Astrocyte (in vitro differentiated cells and primary cell): ENCODE data around the gene RNFT2. TPM values are rescaled to one million over a fixed set of nuclear protein-coding genes. Genes with fewer than 3 reads are reported as not detected.

ENCODE experiments used
- DNase-seq: peaks from one replicate; pipeline ENCODE4 v3.0.0-alpha.2; 2010; ENCODE audit warnings: low read depth
- FAIRE-seq: peaks from 2 replicates; lab custom pipeline; 2011; peaks lifted over from hg19 to GRCh38; lab: Jason Lieb, UNC
- H2AFZ ChIP-seq: 2 replicates; pipeline ENCODE4 v1.6.0; 2012; ENCODE audit warnings: low read depth, low read length, inconsistent platforms
- H3K27ac ChIP-seq: 2 replicates; pipeline ENCODE4 v1.5.1; 2011; ENCODE audit warnings: low read depth, low read length, inconsistent platforms
- H3K27me3 ChIP-seq: 2 replicates; pipeline ENCODE4 v1.6.0; 2011; ENCODE audit warnings: low read length, inconsistent platforms; ENCODE audit not compliant: insufficient read depth
- H3K36me3 ChIP-seq: 2 replicates; pipeline ENCODE4 v1.5.1; 2011; ENCODE audit warnings: low read length, inconsistent platforms; ENCODE audit not compliant: insufficient read depth
- H3K4me1 ChIP-seq: 2 replicates; pipeline ENCODE4 v1.5.1; 2011; ENCODE audit warnings: low read length, inconsistent platforms; ENCODE audit not compliant: insufficient read depth
- H3K4me2 ChIP-seq: 2 replicates; pipeline ENCODE4 v1.6.0; 2012; ENCODE audit warnings: low read length, inconsistent platforms
- H3K4me3 ChIP-seq: 2 replicates; pipeline ENCODE4 v1.5.1; 2011; ENCODE audit warnings: low read depth, mild to moderate bottlenecking, low read length, inconsistent platforms; ENCODE audit not compliant: insufficient read depth
- H3K79me2 ChIP-seq: 2 replicates; pipeline ENCODE4 v1.6.0; 2012; ENCODE audit warnings: mild to moderate bottlenecking, low read length, inconsistent platforms; ENCODE audit not compliant: insufficient read depth
- H3K9ac ChIP-seq: 2 replicates; pipeline ENCODE4 v1.6.0; 2012; ENCODE audit warnings: mild to moderate bottlenecking, low read length, inconsistent platforms
- H3K9me3 ChIP-seq: 2 replicates; pipeline ENCODE4 v1.5.1; 2012; ENCODE audit warnings: low read depth, mild to moderate bottlenecking, low read length, inconsistent platforms; ENCODE audit not compliant: insufficient read depth
- H4K20me1 ChIP-seq: 2 replicates; pipeline ENCODE4 v1.6.0; 2012; ENCODE audit warnings: low read length, inconsistent platforms; ENCODE audit not compliant: insufficient read depth
- H3K27ac Mint-ChIP-seq: one replicate; pipeline ENCODE4 v1.8.0; 2021; ENCODE audit warnings: mild to moderate bottlenecking, mixed read lengths; ENCODE audit not compliant: unreplicated experiment
- H3K27me3 Mint-ChIP-seq: one replicate; pipeline ENCODE4 v1.8.0; 2021; ENCODE audit warnings: low read depth, mixed read lengths; ENCODE audit not compliant: unreplicated experiment
- H3K36me3 Mint-ChIP-seq: one replicate; pipeline ENCODE4 v1.8.0; 2021; ENCODE audit warnings: low read depth, mixed read lengths; ENCODE audit not compliant: unreplicated experiment
- H3K4me1 Mint-ChIP-seq: one replicate; pipeline ENCODE4 v1.8.0; 2021; ENCODE audit warnings: low read depth, mixed read lengths; ENCODE audit not compliant: unreplicated experiment
- H3K4me3 Mint-ChIP-seq: one replicate; pipeline ENCODE4 v1.8.0; 2021; ENCODE audit warnings: mild to moderate bottlenecking, moderate library complexity, mixed read lengths; ENCODE audit not compliant: unreplicated experiment
- H3K9me3 Mint-ChIP-seq: one replicate; pipeline ENCODE4 v1.8.0; 2021; ENCODE audit warnings: mild to moderate bottlenecking, mixed read lengths; ENCODE audit not compliant: unreplicated experiment
- EZH2 ChIP-seq: IDR thresholded peaks from 2 replicates; pipeline ENCODE4 v1.6.1; 2012; ENCODE audit warnings: mild to moderate bottlenecking, low read length, inconsistent platforms; ENCODE audit not compliant: insufficient read depth
- total RNA-seq: library from RNA; stranded (reverse); gene quantifications from 2 replicates; pipeline ENCODE4 v1.2.1, GENCODE V29; 2021
- TF ChIP-seq, protein P1 (sequence below): IDR thresholded peaks from 2 replicates; pipeline ENCODE4 v1.5.1; 2011; ENCODE audit warnings: low read depth, mild to moderate bottlenecking, inconsistent platforms, low read length, moderate library complexity; ENCODE audit not compliant: insufficient read depth

Gene RNFT2
- total RNA-seq, 1 donor from 2014 or later, result 8.9 TPM

DNA sequence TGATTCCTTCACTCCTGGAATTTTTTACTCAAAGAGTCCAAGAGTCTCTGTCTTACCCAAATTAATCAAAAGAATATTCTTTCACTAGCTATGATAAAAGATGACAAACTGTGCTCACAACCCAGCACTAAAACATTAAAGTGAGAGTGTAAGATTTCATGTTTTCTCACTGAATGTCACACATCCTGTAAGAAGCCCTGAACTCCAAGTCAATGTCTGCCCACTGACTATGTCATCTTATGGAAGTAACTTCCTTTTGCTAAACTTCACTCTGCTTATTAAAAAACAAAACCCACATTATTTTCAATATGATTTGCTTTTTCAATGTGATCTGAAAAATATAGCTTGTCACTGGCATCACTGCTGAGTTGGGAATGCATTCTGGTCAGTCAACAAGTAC, 15.9 kb upstream of the RNFT2 start:
- Histone ChIP-seq H3K9ac (no peak overlapping the region), H4K20me1 (peaks cover 60% of the 10 kb centered on the region), H2AFZ (no peak overlapping the region), H3K9me3 (no peaks in the 10 kb centered on the region), H3K27me3 (no peaks in the 10 kb centered on the region), H3K27ac (no peak overlapping the region), H3K79me2 (peaks cover 26% of the 10 kb centered on the region), H3K4me3 (no peak overlapping the region), H3K36me3 (no peaks in the 10 kb centered on the region), H3K4me2 (no peak overlapping the region), H3K4me1 (peaks cover 29% of the 10 kb centered on the region)
- no peak for FAIRE-seq
- peaks cover 16% of the 10 kb centered on the region for H3K36me3 Mint-ChIP-seq
- no peak overlapping the region for H3K4me3 Mint-ChIP-seq
- TF ChIP-seq EZH2, result no peak
- TF ChIP-seq, protein P1, sequence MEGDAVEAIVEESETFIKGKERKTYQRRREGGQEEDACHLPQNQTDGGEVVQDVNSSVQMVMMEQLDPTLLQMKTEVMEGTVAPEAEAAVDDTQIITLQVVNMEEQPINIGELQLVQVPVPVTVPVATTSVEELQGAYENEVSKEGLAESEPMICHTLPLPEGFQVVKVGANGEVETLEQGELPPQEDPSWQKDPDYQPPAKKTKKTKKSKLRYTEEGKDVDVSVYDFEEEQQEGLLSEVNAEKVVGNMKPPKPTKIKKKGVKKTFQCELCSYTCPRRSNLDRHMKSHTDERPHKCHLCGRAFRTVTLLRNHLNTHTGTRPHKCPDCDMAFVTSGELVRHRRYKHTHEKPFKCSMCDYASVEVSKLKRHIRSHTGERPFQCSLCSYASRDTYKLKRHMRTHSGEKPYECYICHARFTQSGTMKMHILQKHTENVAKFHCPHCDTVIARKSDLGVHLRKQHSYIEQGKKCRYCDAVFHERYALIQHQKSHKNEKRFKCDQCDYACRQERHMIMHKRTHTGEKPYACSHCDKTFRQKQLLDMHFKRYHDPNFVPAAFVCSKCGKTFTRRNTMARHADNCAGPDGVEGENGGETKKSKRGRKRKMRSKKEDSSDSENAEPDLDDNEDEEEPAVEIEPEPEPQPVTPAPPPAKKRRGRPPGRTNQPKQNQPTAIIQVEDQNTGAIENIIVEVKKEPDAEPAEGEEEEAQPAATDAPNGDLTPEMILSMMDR, result no peak
- H3K27me3 Mint-ChIP-seq, result no peaks in the 10 kb centered on the region
- H3K27ac Mint-ChIP-seq, result no peak overlapping the region
- no peak for DNase-seq
- H3K9me3 Mint-ChIP-seq, result no peaks in the 10 kb centered on the region
- peaks cover 14% of the 10 kb centered on the region for H3K4me1 Mint-ChIP-seq

DNA sequence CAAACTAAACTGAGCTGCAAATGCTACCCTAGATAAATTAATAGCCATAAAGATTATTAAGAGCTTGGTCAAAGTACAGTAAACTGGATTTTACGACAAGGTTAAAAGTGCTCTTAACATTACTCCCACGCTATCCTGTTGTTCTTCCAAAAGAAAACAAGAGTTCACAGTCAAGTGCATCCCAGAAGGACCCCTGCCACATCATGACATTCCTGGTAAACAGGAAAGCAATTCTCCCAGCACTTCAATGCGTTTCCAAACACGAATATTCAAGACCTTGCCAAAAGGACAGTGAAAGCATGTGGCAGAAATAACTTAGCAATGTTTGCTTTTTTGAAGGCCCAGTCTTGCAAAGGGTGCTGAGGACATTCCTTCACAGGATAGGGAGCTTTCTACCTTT, 11.4 kb upstream of the RNFT2 start:
- Histone ChIP-seq H3K4me3 (no peak overlapping the region), H4K20me1 (peaks cover 51% of the 10 kb centered on the region), H3K27ac (no peak overlapping the region), H3K9me3 (no peaks in the 10 kb centered on the region), H3K4me2 (no peak overlapping the region), H3K9ac (no peak overlapping the region), H2AFZ (no peak overlapping the region), H3K4me1 (no peaks in the 10 kb centered on the region), H3K36me3 (peaks cover 4% of the 10 kb centered on the region), H3K79me2 (peaks cover 60% of the 10 kb centered on the region), H3K27me3 (no peaks in the 10 kb centered on the region)
- Mint-ChIP-seq H3K27ac (no peak overlapping the region), H3K4me1 (no peaks in the 10 kb centered on the region), H3K36me3 (peaks cover 9% of the 10 kb centered on the region), H3K9me3 (no peaks in the 10 kb centered on the region), H3K4me3 (no peak overlapping the region), H3K27me3 (no peaks in the 10 kb centered on the region)
- TF ChIP-seq EZH2, result no peak
- TF ChIP-seq, protein P1, result no peak
- no peak for FAIRE-seq
- DNase-seq, result no peak

DNA sequence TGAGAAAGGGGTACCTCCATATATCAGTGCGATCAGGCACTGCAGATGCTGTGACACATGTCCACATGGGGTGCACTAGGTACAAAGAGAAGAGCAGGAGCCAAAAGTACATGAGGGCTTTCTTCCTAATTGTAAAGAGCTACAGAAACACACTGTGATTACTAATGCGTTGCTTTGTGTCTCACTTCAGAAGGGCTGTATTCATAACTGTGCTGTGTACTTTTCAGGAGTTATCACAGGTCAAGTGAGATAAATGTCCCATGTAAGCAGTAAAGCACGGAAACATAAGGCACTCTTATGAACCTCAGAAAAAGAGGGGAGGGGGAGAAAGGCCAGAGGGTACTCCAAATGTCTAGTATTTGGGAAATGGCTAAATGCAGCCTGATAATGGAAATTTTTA, 10.9 kb upstream of the RNFT2 start:
- Mint-ChIP-seq H3K4me1 (no peaks in the 10 kb centered on the region), H3K27me3 (no peaks in the 10 kb centered on the region), H3K36me3 (peaks cover 7% of the 10 kb centered on the region), H3K27ac (no peak overlapping the region), H3K4me3 (no peak overlapping the region), H3K9me3 (no peaks in the 10 kb centered on the region)
- TF ChIP-seq EZH2, result no peak
- TF ChIP-seq, protein P1, result no peak
- Histone ChIP-seq H3K27ac (no peak overlapping the region), H2AFZ (no peak overlapping the region), H4K20me1 (peaks cover 54% of the 10 kb centered on the region), H3K4me2 (no peak overlapping the region), H3K27me3 (no peaks in the 10 kb centered on the region), H3K9ac (no peak overlapping the region), H3K4me3 (no peak overlapping the region), H3K36me3 (peaks cover 4% of the 10 kb centered on the region), H3K79me2 (peaks cover 66% of the 10 kb centered on the region), H3K4me1 (no peaks in the 10 kb centered on the region), H3K9me3 (no peaks in the 10 kb centered on the region)
- no peak for FAIRE-seq
- no peak for DNase-seq
